Fibroblast of villous mesenchyme (primary cell): ENCODE measurements around the gene COMTD1. TPM values are rescaled to one million over a fixed set of nuclear protein-coding genes. Genes with fewer than 3 reads are reported as not detected.
A peak's percentile ranks its signal among the peaks of the same experiment; 100 is the strongest.

Experiments
- DNase-seq: peaks from one replicate; pipeline ENCODE4 v3.0.0-alpha.2; 2010; ENCODE audit warnings: low read depth
- H3K4me3 ChIP-seq: 2 replicates; pipeline ENCODE4 v1.5.1; 2011; ENCODE audit warnings: low read depth, mild to moderate bottlenecking, low read length
- CTCF ChIP-seq: IDR thresholded peaks from 2 replicates; pipeline ENCODE4 v1.5.1; 2012; ENCODE audit warnings: low read depth, mild to moderate bottlenecking, low read length; ENCODE audit not compliant: insufficient read depth
- total RNA-seq: library from RNA; depleted of rRNA; stranded (reverse); fragments of >200 nt; gene quantifications from 2 replicates; pipeline ENCODE4 v1.2.3, GENCODE V29; 2012

COMTD1 gene
- total RNA-seq, 1 donor = 3.9 TPM

- no peak for DNase-seq
- no peak overlapping the region for H3K4me3 ChIP-seq
- TF ChIP-seq CTCF = no peak
These were observed 2.7 kb upstream of the COMTD1 start for GRCh38 chr10:75238182-75239095.

- H3K4me3 ChIP-seq = no peak overlapping the region
- DNase-seq = no peak
- TF ChIP-seq CTCF = no peak
These were observed 545 bp upstream of the COMTD1 start for GRCh38 chr10:75236178-75236825.

- no peak for TF ChIP-seq CTCF
- H3K4me3 ChIP-seq = peak overlapping the region; percentile 70
- DNase-seq = no peak
These were observed 928 bp downstream of the COMTD1 start for GRCh38 chr10:75234683-75235374.

- peak overlapping the region; percentile 70 for H3K4me3 ChIP-seq
- DNase-seq = peak; percentile 85
- no peak for TF ChIP-seq CTCF
These were observed 1.6 kb downstream of the COMTD1 start for GRCh38 chr10:75234017-75234682.

GRCh38 chr10:75233444-75234016 lies 2.2 kb downstream of the COMTD1 start:
- no peak for DNase-seq
- H3K4me3 ChIP-seq = no peak overlapping the region
- TF ChIP-seq CTCF = no peak

- no peak for DNase-seq
- TF ChIP-seq CTCF = no peak
- H3K4me3 ChIP-seq = no peak overlapping the region
These were observed 3.8 kb downstream of the COMTD1 start for GRCh38 chr10:75231672-75232581.
